DND-41 (cell line): ENCODE measurements around the gene PTPN3.
A peak's percentile ranks its signal among the peaks of the same experiment; 100 is the strongest.

Experiments used
- ATAC-seq: fragments of 200-7000 bp; cut with Tn5 transposase; 3 replicates; pipeline ENCODE4 v1.9.1; 2021; ENCODE audit warnings: low read depth; ENCODE audit not compliant: insufficient read depth
- DNase-seq: peaks from one replicate; pipeline ENCODE4 v3.0.0-alpha.2; 2020
- H2AFZ ChIP-seq: 2 replicates; pipeline ENCODE4 v1.6.0; 2012; ENCODE audit warnings: low read depth, low read length
- H3K27ac ChIP-seq: 2 replicates; pipeline ENCODE4 v1.5.1; 2012; ENCODE audit warnings: low read length, inconsistent platforms
- H3K27me3 ChIP-seq: fragments of 200-600 bp; sonication (generic); 2 replicates; pipeline ENCODE4 v1.6.0; 2012; ENCODE audit warnings: low read length, mild to moderate bottlenecking, inconsistent platforms; ENCODE audit not compliant: insufficient read depth, poor library complexity
- H3K36me3 ChIP-seq: 2 replicates; pipeline ENCODE4 v1.5.1; 2012; ENCODE audit warnings: low read length, inconsistent platforms; ENCODE audit not compliant: insufficient read depth
- H3K4me1 ChIP-seq: 2 replicates; pipeline ENCODE4 v1.5.1; 2012; ENCODE audit warnings: mild to moderate bottlenecking, low read length; ENCODE audit not compliant: insufficient read depth
- H3K4me2 ChIP-seq: 2 replicates; pipeline ENCODE4 v1.6.0; 2012; ENCODE audit warnings: mild to moderate bottlenecking, moderate library complexity, low read length, inconsistent platforms; ENCODE audit not compliant: insufficient read depth
- H3K4me3 ChIP-seq, 2 experiments: fragments of 200-600 bp in 1 of 2; shearing (Covaris generic) in 1 of 2; 2 replicates each; pipeline ENCODE4 v1.5.1; 2012 to 2016; ENCODE audit warnings: inconsistent platforms in 2 of 2, low read length in 2 of 2, mild to moderate bottlenecking in 2 of 2, low read depth in 1 of 2, moderate library complexity in 1 of 2
- H3K79me2 ChIP-seq: 2 replicates; pipeline ENCODE4 v1.6.0; 2012; ENCODE audit warnings: low read length, inconsistent platforms; ENCODE audit not compliant: insufficient read depth
- H3K9ac ChIP-seq: 2 replicates; pipeline ENCODE4 v1.6.0; 2012; ENCODE audit warnings: low read depth, mild to moderate bottlenecking, inconsistent platforms, low read length, moderate library complexity
- H3K9me3 ChIP-seq: 2 replicates; pipeline ENCODE4 v1.5.1; 2012; ENCODE audit warnings: low read length, moderate library complexity, mild to moderate bottlenecking, inconsistent platforms; ENCODE audit not compliant: insufficient read depth, severe bottlenecking
- H4K20me1 ChIP-seq: 2 replicates; pipeline ENCODE4 v1.6.0; 2012; ENCODE audit warnings: low read length; ENCODE audit not compliant: insufficient read depth
- EZH2 ChIP-seq: IDR thresholded peaks from 3 replicates; pipeline ENCODE4 v1.6.1; 2012; ENCODE audit warnings: borderline replicate concordance, low read depth, mild to moderate bottlenecking, moderate library complexity, low read length, inconsistent platforms; ENCODE audit not compliant: severe bottlenecking
- TF ChIP-seq, protein P1 (sequence below): IDR thresholded peaks from 2 replicates; pipeline ENCODE4 v1.5.1; 2012; ENCODE audit warnings: borderline replicate concordance, low read length, moderate library complexity, mild to moderate bottlenecking; ENCODE audit not compliant: poor library complexity, severe bottlenecking; ENCODE audit errors: extremely low read depth

The PTPN3 gene

GRCh38 chr9:109450346-109450745 lies 47.8 kb downstream of the PTPN3 start:
- H3K4me3 ChIP-seq: no peak overlapping the region
- TF ChIP-seq EZH2: no peak
- TF ChIP-seq, protein P1, sequence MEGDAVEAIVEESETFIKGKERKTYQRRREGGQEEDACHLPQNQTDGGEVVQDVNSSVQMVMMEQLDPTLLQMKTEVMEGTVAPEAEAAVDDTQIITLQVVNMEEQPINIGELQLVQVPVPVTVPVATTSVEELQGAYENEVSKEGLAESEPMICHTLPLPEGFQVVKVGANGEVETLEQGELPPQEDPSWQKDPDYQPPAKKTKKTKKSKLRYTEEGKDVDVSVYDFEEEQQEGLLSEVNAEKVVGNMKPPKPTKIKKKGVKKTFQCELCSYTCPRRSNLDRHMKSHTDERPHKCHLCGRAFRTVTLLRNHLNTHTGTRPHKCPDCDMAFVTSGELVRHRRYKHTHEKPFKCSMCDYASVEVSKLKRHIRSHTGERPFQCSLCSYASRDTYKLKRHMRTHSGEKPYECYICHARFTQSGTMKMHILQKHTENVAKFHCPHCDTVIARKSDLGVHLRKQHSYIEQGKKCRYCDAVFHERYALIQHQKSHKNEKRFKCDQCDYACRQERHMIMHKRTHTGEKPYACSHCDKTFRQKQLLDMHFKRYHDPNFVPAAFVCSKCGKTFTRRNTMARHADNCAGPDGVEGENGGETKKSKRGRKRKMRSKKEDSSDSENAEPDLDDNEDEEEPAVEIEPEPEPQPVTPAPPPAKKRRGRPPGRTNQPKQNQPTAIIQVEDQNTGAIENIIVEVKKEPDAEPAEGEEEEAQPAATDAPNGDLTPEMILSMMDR: no peak
- no peak overlapping the region for H3K9ac ChIP-seq
- no peaks in the 10 kb centered on the region for H3K27me3 ChIP-seq
- H3K4me1 ChIP-seq: peaks cover 72% of the 10 kb centered on the region
- H3K9me3 ChIP-seq: no peaks in the 10 kb centered on the region
- no peak overlapping the region for H3K4me2 ChIP-seq
- ATAC-seq (no peak), DNase-seq (no peak)
- H4K20me1 ChIP-seq: no peaks in the 10 kb centered on the region
- no peaks in the 10 kb centered on the region for H3K36me3 ChIP-seq
- 0 out of 2 replicates have a peak overlapping the region, but pooled peaks have one; percentile 33 for H3K27ac ChIP-seq
- H3K79me2 ChIP-seq: no peaks in the 10 kb centered on the region
- H2AFZ ChIP-seq: no peak overlapping the region

DNA sequence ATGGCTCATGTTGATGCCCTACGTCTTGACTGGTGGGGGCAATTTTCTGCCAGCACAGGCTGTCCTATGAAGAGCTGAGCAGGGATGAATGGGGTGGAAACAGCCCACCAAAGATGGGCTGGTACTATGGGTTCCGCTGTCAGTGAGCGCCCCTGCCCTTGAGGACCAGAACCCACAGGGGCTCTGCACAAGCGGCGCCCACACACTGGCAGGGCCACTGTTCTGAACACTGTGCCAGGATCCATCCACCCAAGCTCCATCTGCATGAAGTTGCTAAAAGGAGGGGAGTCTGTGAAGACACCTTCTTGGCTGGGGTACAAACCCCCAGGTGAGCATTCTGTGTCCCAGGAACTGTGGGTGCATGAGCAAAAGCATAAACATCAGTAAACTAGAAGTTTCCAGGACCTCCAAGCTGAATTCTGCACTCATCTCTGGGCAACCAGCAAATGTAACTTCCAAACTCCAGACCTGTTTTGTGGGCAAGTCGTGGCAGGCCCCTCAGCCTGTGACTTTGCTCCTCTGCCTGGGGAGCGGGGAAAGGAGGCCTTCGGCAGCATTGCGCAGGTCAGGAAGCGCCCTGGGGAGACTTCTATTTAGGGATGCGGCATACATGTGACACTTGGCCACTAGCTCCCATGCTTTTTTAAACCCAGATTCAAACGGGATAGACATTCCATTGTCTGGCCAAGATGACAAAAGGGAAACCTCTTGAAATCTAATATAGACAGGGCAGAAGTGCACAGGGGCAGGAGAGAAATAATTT lies 48.9 kb downstream of the PTPN3 start:
- Histone ChIP-seq H3K4me1 (peaks cover 77% of the 10 kb centered on the region), H3K9ac (peak overlapping the region; percentile 38; the same call in 1 of the 2 replicates), H3K27me3 (no peaks in the 10 kb centered on the region), H4K20me1 (no peaks in the 10 kb centered on the region), H3K4me2 (no peak overlapping the region), H3K36me3 (no peaks in the 10 kb centered on the region), H3K9me3 (no peaks in the 10 kb centered on the region), H3K4me3 (no peak overlapping the region; a peak in 1 of 4 replicates), H2AFZ (0 out of 2 replicates have a peak overlapping the region, but pooled peaks have one; percentile 15), H3K27ac (peak overlapping the region; percentile 92), H3K79me2 (no peaks in the 10 kb centered on the region)
- TF ChIP-seq EZH2: no peak
- TF ChIP-seq, protein P1: no peak
- ATAC-seq (no peak), DNase-seq (no peak)

- H3K9ac ChIP-seq: peak overlapping the region; percentile 38
- TF ChIP-seq EZH2: no peak
- TF ChIP-seq, protein P1: no peak
- no peaks in the 10 kb centered on the region for H4K20me1 ChIP-seq
- peak overlapping the region; percentile 44 for H3K4me2 ChIP-seq
- no peaks in the 10 kb centered on the region for H3K9me3 ChIP-seq
- no peaks in the 10 kb centered on the region for H3K79me2 ChIP-seq
- ATAC-seq: no peak
- no peak for DNase-seq
- H3K27me3 ChIP-seq: no peaks in the 10 kb centered on the region
- H3K36me3 ChIP-seq: no peaks in the 10 kb centered on the region
- H3K4me3 ChIP-seq: peak overlapping the region in 1 of 2 experiments; percentile 13; a peak in 1 of 4 replicates
- peaks cover 67% of the 10 kb centered on the region for H3K4me1 ChIP-seq
- no peak overlapping the region for H2AFZ ChIP-seq
- H3K27ac ChIP-seq: peak overlapping the region; percentile 92
Observed at GRCh38 chr9:109448223-109448622, 49.9 kb downstream of the PTPN3 start.
